HG03439 (cell line): Measurements from ENCODE around the gene UNKL.

Experiments
- ATAC-seq: cut with Tn5 transposase; IDR thresholded peaks from one replicate; pipeline ENCODE4 v1.9.1; 2021; ENCODE audit warnings: mild to moderate bottlenecking, moderate library complexity; ENCODE audit not compliant: unreplicated experiment

Gene UNKL

GRCh38 chr16:1432388-1433262 is 18.1 kb upstream of the UNKL start:
- ATAC-seq, result no peak

GRCh38 chr16:1431497-1432270 is 17.2 kb upstream of the UNKL start:
- no peak for ATAC-seq

- ATAC-seq, result no peak
These were observed 16.4 kb upstream of the UNKL start, which contains the start of gene PERCC1 for GRCh38 chr16:1430759-1431496. TSS of gene PERCC1 (plus strand) at chr16:1431078. CDS start at chr16:1432594, 1,516 bp downstream.

GRCh38 chr16:1430214-1430758 is 15.8 kb upstream of the UNKL start:
- no peak for ATAC-seq

- ATAC-seq, result no peak
These were observed 15.1 kb upstream of the UNKL start for GRCh38 chr16:1429631-1430030.

- no peak for ATAC-seq
These were observed 14.5 kb upstream of the UNKL start for GRCh38 chr16:1429012-1429411.

GRCh38 chr16:1428511-1428910 is 14.0 kb upstream of the UNKL start:
- no peak for ATAC-seq

- no peak for ATAC-seq
These were observed 13.3 kb upstream of the UNKL start for GRCh38 chr16:1427473-1428461.

- ATAC-seq, result no peak
These were observed 12.4 kb upstream of the UNKL start for GRCh38 chr16:1426734-1427471.

GRCh38 chr16:1425616-1426370 is 11.3 kb upstream of the UNKL start:
- no peak for ATAC-seq

GRCh38 chr16:1424028-1424427 is 9.5 kb upstream of the UNKL start:
- ATAC-seq, result no peak

GRCh38 chr16:1422076-1422475 is 7.6 kb upstream of the UNKL start:
- ATAC-seq, result no peak

- peak; percentile 5 for ATAC-seq
These were observed 5.6 kb upstream of the UNKL start for GRCh38 chr16:1420111-1420539.

GRCh38 chr16:1416521-1416941 is 2.0 kb upstream of the UNKL start:
- no peak for ATAC-seq

- ATAC-seq, result peak; percentile 44
These were observed 596 bp downstream of the UNKL start for GRCh38 chr16:1413684-1414531.

GRCh38 chr16:1412847-1413246 is 1.7 kb downstream of the UNKL start:
- no peak for ATAC-seq

- peak; percentile 70 for ATAC-seq
These were observed 6.2 kb downstream of the UNKL start for GRCh38 chr16:1408171-1408837.
